Natural killer cell (primary cell): ENCODE results near the gene CEBPG. TPM values are rescaled to one million over a fixed set of nuclear protein-coding genes. Genes with fewer than 3 reads are reported as not detected.

Experiments used
- ATAC-seq, 3 donors: fragments of 150-1000 bp in 2 of 3; fragments of 200-7000 bp in 1 of 3; cut with Tn5 transposase; 1 replicate in 1 of 3; 2 replicates in 2 of 3; pipeline ENCODE4 v1.10.0; 2021; ENCODE audit warnings: mild to moderate bottlenecking in 2 of 3, moderate library complexity in 2 of 3
- DNase-seq, 2 donors: peaks; one replicate each; pipeline versions ENCODE4 v3.0.0 to v3.0.0-alpha.2; 2013 to 2021; ENCODE audit warnings: mixed read lengths in 1 of 2
- H3K27ac ChIP-seq: one replicate; pipeline ENCODE4 v1.5.1; 2013; ENCODE audit warnings: mild to moderate bottlenecking, low read length
- H3K27me3 ChIP-seq: one replicate; pipeline ENCODE4 v1.6.1; 2013; ENCODE audit warnings: low read length; ENCODE audit not compliant: control insufficient read depth, insufficient read depth
- H3K36me3 ChIP-seq: one replicate; pipeline ENCODE4 v1.6.1; 2013; ENCODE audit warnings: low read length; ENCODE audit not compliant: control insufficient read depth, insufficient read depth
- H3K4me1 ChIP-seq: one replicate; pipeline ENCODE4 v1.6.1; 2013; ENCODE audit warnings: low read length; ENCODE audit not compliant: control insufficient read depth, insufficient read depth
- H3K4me3 ChIP-seq: one replicate; pipeline ENCODE4 v1.5.1; 2013; ENCODE audit warnings: low read length
- H3K9me3 ChIP-seq: one replicate; pipeline ENCODE4 v1.6.1; 2013; ENCODE audit warnings: low read length; ENCODE audit not compliant: control insufficient read depth, insufficient read depth
- H3K27ac Mint-ChIP-seq, 2 donors: one replicate each; pipeline ENCODE4 v1.8.0; 2022; ENCODE audit warnings: mild to moderate bottlenecking in 2 of 2, mixed read lengths in 2 of 2, moderate library complexity in 1 of 2
- H3K27me3 Mint-ChIP-seq, 2 donors: one replicate each; pipeline ENCODE4 v1.8.0; 2022; ENCODE audit warnings: low read depth in 2 of 2, mixed read lengths in 2 of 2
- H3K36me3 Mint-ChIP-seq: one replicate; pipeline ENCODE4 v1.8.0; 2022; ENCODE audit warnings: mixed read lengths
- H3K4me1 Mint-ChIP-seq, 2 donors: one replicate each; pipeline ENCODE4 v1.8.0; 2022; ENCODE audit warnings: mixed read lengths in 2 of 2
- H3K4me3 Mint-ChIP-seq: one replicate; pipeline ENCODE4 v1.8.0; 2022; ENCODE audit warnings: mild to moderate bottlenecking, moderate library complexity, mixed read lengths
- H3K9me3 Mint-ChIP-seq, 2 donors: one replicate each; pipeline ENCODE4 v1.8.0; 2022; ENCODE audit warnings: mixed read lengths in 2 of 2
- CTCF ChIP-seq: fragments of 200-600 bp; IDR thresholded peaks from one replicate; pipeline ENCODE4 v1.8.0; 2022; ENCODE audit warnings: antibody characterized with exemption
- WGBS: methylation state at CpG from one replicate; pipeline ENCODE4 v1.1.7; 2013; ENCODE audit warnings: missing lambda C conversion rate; ENCODE audit not compliant: insufficient coverage; 5-methylcytosine and 5-hydroxymethylcytosine counted together
- intact Hi-C: fragments of 100-400 bp; cut with micrococcal nuclease; formaldehyde crosslinking; loops from one replicate; pipeline ENCODE4 v1.14.2; 2022
- total RNA-seq, 4 donors: library from RNA; stranded (reverse); fragments of 120-200 nt in 1 of 4; gene quantifications; one replicate each; pipeline versions ENCODE4 v1.2.3 to v1.2.4, GENCODE V29; 2013 to 2022

The CEBPG gene
- total RNA-seq, 3 donors from 2014 or later (not counting 1 experiment from before 2014, with no cell fraction given), result 22.3 to 28.1 (median 23.9) TPM

- no peak for TF ChIP-seq CTCF
- peak; percentile 56 to 78 (median 73) for ATAC-seq
- H3K4me3 ChIP-seq, result no peak overlapping the region
Measured at GRCh38 chr19:33429891-33430673, 56.6 kb downstream of the CEBPG start.

GRCh38 chr19:33430674-33431277, 57.3 kb downstream of the CEBPG start:
- 31% methylated on average over 12 of the region's 13 CpGs for WGBS
- no peaks in the 10 kb centered on the region for H3K9me3 Mint-ChIP-seq
- ATAC-seq (peak; percentile 72 to 93 (median 83)), DNase-seq (peak; percentile 57 to 76)
- no peaks in the 10 kb centered on the region for H3K36me3 Mint-ChIP-seq
- H3K27ac ChIP-seq, result peak overlapping the region; percentile 60
- no peaks in the 10 kb centered on the region for H3K9me3 ChIP-seq
- no peaks in the 10 kb centered on the region for H3K27me3 ChIP-seq
- no peaks in the 10 kb centered on the region for H3K36me3 ChIP-seq
- H3K4me3 ChIP-seq, result no peak overlapping the region
- H3K4me3 Mint-ChIP-seq, result no peak overlapping the region
- H3K27me3 Mint-ChIP-seq, result no peaks in the 10 kb centered on the region
- peaks cover 6 to 9% of the 10 kb centered on the region in 2 donors for H3K4me1 Mint-ChIP-seq
- H3K27ac Mint-ChIP-seq, result peak overlapping the region in 1 of 2 donors; percentile 81
- H3K4me1 ChIP-seq, result peaks cover 11% of the 10 kb centered on the region
- peak; percentile 80 for TF ChIP-seq CTCF
- intact Hi-C loops, result loop anchor here (1.0 kb wide), 1 partner anchor 341 kb away; no protein-coding TSS in a partner anchor

More at GRCh38 chr19:33429891-33430673, 56.6 kb downstream of the CEBPG start:
- no peaks in the 10 kb centered on the region for H3K36me3 ChIP-seq
- H3K4me3 Mint-ChIP-seq, result no peak overlapping the region
- no peaks in the 10 kb centered on the region for H3K36me3 Mint-ChIP-seq
- H3K9me3 ChIP-seq, result no peaks in the 10 kb centered on the region
- intact Hi-C loops, result loop anchor here (1.0 kb wide), 1 partner anchor 341 kb away; no protein-coding TSS in a partner anchor
- peaks cover 11% of the 10 kb centered on the region for H3K4me1 ChIP-seq
- no peaks in the 10 kb centered on the region for H3K27me3 ChIP-seq
- DNase-seq, result peak in 1 of 2 donors; percentile 22
- H3K9me3 Mint-ChIP-seq, result no peaks in the 10 kb centered on the region
- WGBS, result 74% methylated on average over 17 of the region's 17 CpGs
- peak overlapping the region in 1 of 2 donors; percentile 81 for H3K27ac Mint-ChIP-seq
- H3K4me1 Mint-ChIP-seq, result peaks cover 6 to 9% of the 10 kb centered on the region in 2 donors
- H3K27me3 Mint-ChIP-seq, result no peaks in the 10 kb centered on the region
- peak overlapping the region; percentile 60 for H3K27ac ChIP-seq

- no peaks in the 10 kb centered on the region for H3K27me3 Mint-ChIP-seq
- H3K27me3 ChIP-seq, result no peaks in the 10 kb centered on the region
- no peak overlapping the region for H3K4me3 Mint-ChIP-seq
- no peak overlapping the region for H3K27ac ChIP-seq
- intact Hi-C loops, result no loop called here
- DNase-seq (no peak), ATAC-seq (no peak)
- H3K9me3 Mint-ChIP-seq, result no peaks in the 10 kb centered on the region
- H3K4me3 ChIP-seq, result no peak overlapping the region
- TF ChIP-seq CTCF, result no peak
- H3K27ac Mint-ChIP-seq, result no peak overlapping the region
- peaks cover 11% of the 10 kb centered on the region for H3K4me1 ChIP-seq
- no peaks in the 10 kb centered on the region for H3K36me3 Mint-ChIP-seq
- 69% methylated on average over 5 of the region's 5 CpGs for WGBS
- no peaks in the 10 kb centered on the region for H3K36me3 ChIP-seq
- no peaks in the 10 kb centered on the region for H3K9me3 ChIP-seq
- H3K4me1 Mint-ChIP-seq, result peaks cover 6 to 9% of the 10 kb centered on the region in 2 donors
Measured at GRCh38 chr19:33432015-33432414, 58.5 kb downstream of the CEBPG start.

Other genes starting within 250 kb of the CEBPG start
- not detected for gene WDR88, start 241.6 kb upstream of the CEBPG start, total RNA-seq
- gene LRP3, start 179.4 kb upstream of the CEBPG start, total RNA-seq, result under 1 TPM in 2 of 3 donors, not detected in 1; 0.33 to 0.38 TPM
- not detected for gene SLC7A10, start 147.9 kb upstream of the CEBPG start, total RNA-seq
- 10 to 100 TPM in 1 of 3 donors, 1 to 10 TPM in 2; 7.6 to 19.5 (median 8.2) TPM for gene CEBPA, start 71.2 kb upstream of the CEBPG start, total RNA-seq
- gene PEPD, start 148.1 kb downstream of the CEBPG start, total RNA-seq, result 10 to 100 TPM; 33.9 to 42.2 (median 40.9) TPM
- not detected for gene CHST8, start 248.2 kb downstream of the CEBPG start, total RNA-seq